ENCODE results near the gene OTOP3. TPM values are rescaled to one million over a fixed set of nuclear protein-coding genes. Genes with fewer than 3 reads are reported as not detected.

OTOP3 gene
- total RNA-seq, 2 donors from 2014 or later = 0.66 to 2.3 TPM

DNA sequence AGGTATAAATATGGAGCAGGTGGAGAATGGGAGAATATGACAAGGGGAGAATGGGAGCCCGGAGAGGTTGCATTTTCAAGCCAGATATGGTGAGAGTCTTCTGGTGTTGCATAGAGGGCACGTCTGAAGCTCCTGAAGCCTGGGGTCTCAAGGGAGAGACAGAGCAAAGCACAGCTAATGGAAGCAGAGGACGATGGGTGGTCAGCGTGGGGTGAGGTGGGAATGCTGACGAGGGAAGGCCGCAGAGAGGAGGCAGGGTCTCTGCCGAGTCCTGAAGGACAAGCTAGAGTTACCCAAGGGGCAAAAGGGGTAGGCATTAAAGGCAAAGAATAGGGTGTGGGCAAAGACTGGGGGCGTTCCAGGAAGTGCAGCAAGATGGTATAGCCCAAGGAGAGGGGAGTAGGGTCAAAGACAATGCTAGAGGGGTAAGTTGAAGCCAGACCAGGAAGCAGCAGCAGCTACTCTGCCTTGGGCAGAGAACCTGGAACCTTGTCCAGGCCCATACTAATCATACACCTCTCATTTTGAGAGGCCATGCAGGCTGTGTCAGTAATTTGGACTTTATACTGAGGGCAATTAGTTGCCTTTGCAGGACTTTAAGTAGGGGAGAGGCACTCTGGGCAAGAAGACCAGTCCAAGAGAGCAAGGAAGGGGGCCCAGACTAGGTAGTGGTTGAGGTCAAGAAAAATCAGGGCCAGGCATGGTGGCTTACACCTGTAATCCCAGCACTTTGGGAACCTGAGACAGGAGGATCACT lies 2.7 kb downstream of the OTOP3 start:
- Histone ChIP-seq H3K27ac (no peak overlapping the region), H3K4me1 (peaks cover 14% of the 10 kb centered on the region), H3K4me3 (no peak overlapping the region), H3K9me3 (no peaks in the 10 kb centered on the region), H3K36me3 (replicated peaks in 1 of 2; ENCODE audit: insufficient read depth in 1 of 2, low read depth in 2 of 2) (no peaks in the 10 kb centered on the region), H3K27me3 (peaks cover 0 to 7% of the 10 kb centered on the region in 2 donors)
- WGBS, 2 donors = 72 to 85% methylated on average over 8 of the region's 8 CpGs
- no peak for DNase-seq
- no peak for ATAC-seq
- TF ChIP-seq, protein P1, sequence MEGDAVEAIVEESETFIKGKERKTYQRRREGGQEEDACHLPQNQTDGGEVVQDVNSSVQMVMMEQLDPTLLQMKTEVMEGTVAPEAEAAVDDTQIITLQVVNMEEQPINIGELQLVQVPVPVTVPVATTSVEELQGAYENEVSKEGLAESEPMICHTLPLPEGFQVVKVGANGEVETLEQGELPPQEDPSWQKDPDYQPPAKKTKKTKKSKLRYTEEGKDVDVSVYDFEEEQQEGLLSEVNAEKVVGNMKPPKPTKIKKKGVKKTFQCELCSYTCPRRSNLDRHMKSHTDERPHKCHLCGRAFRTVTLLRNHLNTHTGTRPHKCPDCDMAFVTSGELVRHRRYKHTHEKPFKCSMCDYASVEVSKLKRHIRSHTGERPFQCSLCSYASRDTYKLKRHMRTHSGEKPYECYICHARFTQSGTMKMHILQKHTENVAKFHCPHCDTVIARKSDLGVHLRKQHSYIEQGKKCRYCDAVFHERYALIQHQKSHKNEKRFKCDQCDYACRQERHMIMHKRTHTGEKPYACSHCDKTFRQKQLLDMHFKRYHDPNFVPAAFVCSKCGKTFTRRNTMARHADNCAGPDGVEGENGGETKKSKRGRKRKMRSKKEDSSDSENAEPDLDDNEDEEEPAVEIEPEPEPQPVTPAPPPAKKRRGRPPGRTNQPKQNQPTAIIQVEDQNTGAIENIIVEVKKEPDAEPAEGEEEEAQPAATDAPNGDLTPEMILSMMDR (IDR thresholded peaks at IDR 0.05) = no peak
- no peak for TF ChIP-seq POLR2A (IDR thresholded peaks at IDR 0.05)
- intact Hi-C loops (cut with DNase I) = no loop called here

DNA sequence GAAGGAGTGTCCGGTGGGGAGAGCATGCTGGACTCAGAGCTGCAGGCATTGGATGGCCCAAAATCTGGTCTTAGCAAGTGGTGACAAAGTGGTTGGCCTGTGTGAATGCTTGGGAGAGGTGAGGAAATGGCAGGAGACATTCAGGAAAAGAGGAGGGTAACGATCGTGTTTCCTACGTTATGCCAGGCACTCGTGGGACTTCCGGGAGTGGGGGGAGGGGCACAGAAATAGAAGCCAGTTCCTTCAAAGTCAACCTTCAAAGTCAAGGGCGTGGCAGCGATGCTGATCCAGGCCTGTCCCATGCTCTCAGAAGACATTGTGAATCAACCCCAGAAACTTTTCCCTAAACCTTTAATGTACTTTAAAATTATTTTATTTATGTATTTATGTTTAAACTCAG lies 3.8 kb downstream of the OTOP3 start:
- Histone ChIP-seq H3K4me1 (peaks cover 14% of the 10 kb centered on the region), H3K36me3 (replicated peaks in 1 of 2; ENCODE audit: insufficient read depth in 1 of 2, low read depth in 2 of 2) (no peaks in the 10 kb centered on the region), H3K9me3 (no peaks in the 10 kb centered on the region), H3K27me3 (peaks cover 0 to 7% of the 10 kb centered on the region in 2 donors), H3K4me3 (no peak overlapping the region), H3K27ac (no peak overlapping the region)
- no peak for TF ChIP-seq POLR2A (IDR thresholded peaks at IDR 0.05)
- TF ChIP-seq, protein P1 (IDR thresholded peaks at IDR 0.05) = no peak
- 55 to 59% methylated on average over 8 of the region's 8 CpGs for WGBS, 2 donors
- intact Hi-C loops (cut with DNase I) = no loop called here
- ATAC-seq (no peak), DNase-seq (no peak)

- ATAC-seq (no peak), DNase-seq (no peak)
- Histone ChIP-seq H3K36me3 (replicated peaks in 1 of 2; ENCODE audit: insufficient read depth in 1 of 2, low read depth in 2 of 2) (no peaks in the 10 kb centered on the region), H3K4me3 (no peak overlapping the region), H3K27ac (no peak overlapping the region), H3K4me1 (peaks cover 3% of the 10 kb centered on the region), H3K27me3 (no peaks in the 10 kb centered on the region), H3K9me3 (no peaks in the 10 kb centered on the region)
- no peak for TF ChIP-seq POLR2A (IDR thresholded peaks at IDR 0.05)
- TF ChIP-seq, protein P1 (IDR thresholded peaks at IDR 0.05) = no peak
- WGBS, 2 donors = 53 to 71% methylated on average over 5 to 21 of the region's 21 CpGs
- intact Hi-C loops (cut with DNase I) = no loop called here
These were observed 5.5 kb downstream of the OTOP3 start for GRCh38 chr17:74941128-74941725.

DNA sequence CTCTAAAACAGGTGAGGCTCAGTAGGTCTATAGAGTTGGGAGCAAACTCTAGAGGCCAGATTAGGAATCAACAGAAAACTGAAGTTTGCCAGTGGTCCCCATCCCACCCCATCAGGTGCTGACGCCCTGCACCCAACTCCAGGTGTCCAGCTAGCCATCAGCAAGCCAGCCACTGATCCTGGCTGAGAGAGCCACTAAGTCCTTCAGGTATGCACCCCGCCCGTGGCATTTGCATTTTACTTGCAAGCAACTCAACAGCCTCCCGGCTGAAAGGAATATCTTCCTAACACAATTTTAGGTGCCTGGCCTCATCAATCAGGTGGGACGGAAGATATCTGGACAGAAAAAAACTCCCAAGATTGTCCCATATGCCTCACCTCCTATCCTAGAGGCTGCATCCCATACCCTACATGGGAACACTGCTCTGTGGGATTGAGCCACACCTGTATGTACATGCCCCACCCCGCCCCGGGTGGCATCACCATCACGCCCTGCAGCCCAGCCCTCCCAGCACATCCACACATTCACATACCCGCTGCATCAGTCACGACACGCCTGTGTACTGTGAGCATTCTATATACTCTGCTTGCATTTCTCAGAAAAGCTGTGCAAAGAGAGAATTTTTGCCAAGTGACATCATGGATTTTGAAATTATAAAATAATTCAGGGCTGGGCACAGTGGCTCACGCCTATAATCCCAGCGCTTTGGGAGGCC lies 8.3 kb downstream of the OTOP3 start:
- no peaks in the 10 kb centered on the region for H3K27me3 ChIP-seq
- DNase-seq (no peak), ATAC-seq (no peak)
- intact Hi-C loops (cut with DNase I) = no loop called here
- no peaks in the 10 kb centered on the region for H3K36me3 ChIP-seq (replicated peaks in 1 of 2; ENCODE audit: insufficient read depth in 1 of 2, low read depth in 2 of 2)
- TF ChIP-seq, protein P1 (IDR thresholded peaks at IDR 0.05) = no peak
- no peak for TF ChIP-seq POLR2A (IDR thresholded peaks at IDR 0.05)
- H3K9me3 ChIP-seq = no peaks in the 10 kb centered on the region
- no peak overlapping the region for H3K27ac ChIP-seq
- WGBS, 2 donors = 70 to 81% methylated on average over 8 to 13 of the region's 13 CpGs
- no peak overlapping the region for H3K4me3 ChIP-seq
- no peaks in the 10 kb centered on the region for H3K4me1 ChIP-seq

All from body of pancreas (tissue), 4 donors.